Hepatocyte (in vitro differentiated cells): ENCODE measurements around the gene ARG1. TPM values are rescaled to one million over a fixed set of nuclear protein-coding genes. Genes with fewer than 3 reads are reported as not detected.

Experiments
- DNase-seq: peaks from one replicate; pipeline ENCODE4 v3.0.0-alpha.2; 2016; ENCODE audit warnings: low spot score
- H2AFZ ChIP-seq: fragments of 200-600 bp; sonication (generic); 2 replicates; pipeline ENCODE4 v1.6.0; 2016; ENCODE audit warnings: antibody characterized with exemption, mild to moderate bottlenecking
- H3K27ac ChIP-seq: fragments of 200-600 bp; sonication (generic); 2 replicates; pipeline ENCODE4 v1.5.1; 2016; ENCODE audit warnings: mild to moderate bottlenecking
- H3K27me3 ChIP-seq: fragments of 200-600 bp; sonication (generic); 2 replicates; pipeline ENCODE4 v1.6.1; 2016
- H3K36me3 ChIP-seq: fragments of 200-600 bp; sonication (generic); replicated peaks from 2 replicates; pipeline ENCODE4 v1.5.1; 2016; ENCODE audit warnings: low read depth; ENCODE audit not compliant: insufficient read depth
- H3K4me1 ChIP-seq: fragments of 200-600 bp; sonication (generic); 2 replicates; pipeline ENCODE4 v1.5.1; 2016; ENCODE audit warnings: mild to moderate bottlenecking, moderate library complexity; ENCODE audit not compliant: insufficient read depth
- H3K4me2 ChIP-seq: fragments of 200-600 bp; sonication (generic); 2 replicates; pipeline ENCODE4 v1.6.0; 2016
- H3K4me3 ChIP-seq: fragments of 200-600 bp; sonication (generic); 2 replicates; pipeline ENCODE4 v1.5.1; 2016; ENCODE audit warnings: mild to moderate bottlenecking
- H3K79me2 ChIP-seq: fragments of 200-600 bp; sonication (generic); 2 replicates; pipeline ENCODE4 v1.6.0; 2017; ENCODE audit warnings: mild to moderate bottlenecking
- H3K9me2 ChIP-seq: fragments of 200-600 bp; sonication (generic); replicated peaks from 2 replicates; pipeline ENCODE4 v1.6.0; 2017; ENCODE audit warnings: mild to moderate bottlenecking; ENCODE audit not compliant: insufficient read depth
- H3K9me3 ChIP-seq: fragments of 200-600 bp; sonication (generic); 2 replicates; pipeline ENCODE4 v1.5.1; 2016; ENCODE audit warnings: low read depth, mild to moderate bottlenecking
- H4K20me1 ChIP-seq: fragments of 200-600 bp; sonication (generic); 2 replicates; pipeline ENCODE4 v1.6.0; 2016; ENCODE audit warnings: mild to moderate bottlenecking; ENCODE audit not compliant: insufficient read depth, poor library complexity, severe bottlenecking
- CTCF ChIP-seq: fragments of 200-600 bp; sonication (generic); IDR thresholded peaks from 2 replicates; pipeline ENCODE4 v1.5.1; 2016; ENCODE audit warnings: antibody characterized with exemption, mild to moderate bottlenecking; ENCODE audit not compliant: poor library complexity
- EZH2 ChIP-seq: fragments of 200-600 bp; sonication (generic); IDR thresholded peaks from 2 replicates; pipeline ENCODE4 v1.6.1; 2016; ENCODE audit warnings: antibody characterized with exemption, mild to moderate bottlenecking, borderline replicate concordance
- EZH2phosphoT487 ChIP-seq: fragments of 200-600 bp; sonication (generic); IDR thresholded peaks from one replicate; pipeline ENCODE4 v1.6.1; 2018; ENCODE audit warnings: antibody characterized with exemption, mild to moderate bottlenecking, low read depth, moderate library complexity; ENCODE audit not compliant: unreplicated experiment, severe bottlenecking
- WGBS: methylation state at CpG from one replicate; pipeline ENCODE4 v1.1.6; 2016; ENCODE audit warnings: low lambda C conversion rate; ENCODE audit errors: missing lambda C conversion rate; 5-methylcytosine and 5-hydroxymethylcytosine counted together
- polyA plus RNA-seq: library from polyadenylated mRNA; unstranded; fragments of >200 nt; fragmentation: Nextera tagmentation; extraction: Ambion mirVana; gene quantifications from 2 replicates; pipeline ENCODE4 v1.2.1, GENCODE V29; 2016
- total RNA-seq: library from RNA; depleted of rRNA; stranded (reverse); fragments of >200 nt; gene quantifications from 2 replicates; pipeline ENCODE4 v1.2.3, GENCODE V29; 2014

Gene ARG1
- total and polyA plus RNA-seq, 2 experiments from 2014 or later, result 81.4 to 107 TPM

DNA sequence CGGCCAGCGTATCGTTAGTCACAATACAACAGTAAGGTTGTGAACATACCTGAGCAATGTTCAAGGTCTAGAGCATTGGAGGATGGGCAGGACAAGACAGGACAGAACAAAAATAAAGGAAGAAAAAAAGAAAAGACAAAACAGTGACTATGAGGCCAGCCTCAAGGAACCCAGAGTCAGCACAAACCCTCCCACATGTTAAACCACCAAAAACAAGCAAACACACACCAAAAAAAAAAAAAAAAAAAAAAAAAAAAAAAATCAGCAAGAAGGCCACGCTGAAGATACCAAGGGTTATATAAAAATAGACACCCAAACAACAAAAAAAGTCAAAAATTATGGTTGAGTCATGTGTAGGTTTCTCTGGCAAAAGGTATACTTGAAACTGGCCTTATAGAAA lies 42.2 kb downstream of the ARG1 start:
- H3K9me3 ChIP-seq, result no peaks in the 10 kb centered on the region
- no peaks in the 10 kb centered on the region for H3K9me2 ChIP-seq
- H4K20me1 ChIP-seq, result no peaks in the 10 kb centered on the region
- WGBS, result 100% methylated on average over 4 of the region's 4 CpGs
- H3K36me3 ChIP-seq, result no peaks in the 10 kb centered on the region
- DNase-seq, result no peak
- no peak overlapping the region for H3K4me2 ChIP-seq
- H2AFZ ChIP-seq, result no peak overlapping the region
- no peak for TF ChIP-seq EZH2
- no peak for TF ChIP-seq CTCF
- no peak for TF ChIP-seq EZH2phosphoT487
- H3K79me2 ChIP-seq, result no peaks in the 10 kb centered on the region
- H3K4me1 ChIP-seq, result no peaks in the 10 kb centered on the region
- H3K27me3 ChIP-seq, result no peaks in the 10 kb centered on the region
- H3K4me3 ChIP-seq, result no peak overlapping the region
- H3K27ac ChIP-seq, result no peak overlapping the region

GRCh38 chr6:131627724-131628682 lies 55.0 kb downstream of the ARG1 start, which contains the start of gene MED23:
TSS of gene MED23 (minus strand) at chr6:131628242. CDS start at chr6:131628049, 193 bp downstream.
- peak within 1 kb of the TSS; percentile 86 for H2AFZ ChIP-seq
- no peaks in the 10 kb centered on the region for H4K20me1 ChIP-seq
- WGBS, result 2% methylated on average over 50 of the region's 53 CpGs
- H3K4me1 ChIP-seq, result peaks cover 7% of the 10 kb centered on the region
- no peaks in the 10 kb centered on the region for H3K27me3 ChIP-seq
- DNase-seq, result peak; percentile 97
- H3K4me2 ChIP-seq, result peak within 1 kb of the TSS; percentile 78
- no peaks in the 10 kb centered on the region for H3K9me2 ChIP-seq
- no peaks in the 10 kb centered on the region for H3K9me3 ChIP-seq
- peaks cover 23% of the 10 kb centered on the region for H3K79me2 ChIP-seq
- H3K27ac ChIP-seq, result peak within 1 kb of the TSS; percentile 84
- peak within 1 kb of the TSS; percentile 65 for H3K4me3 ChIP-seq
- H3K36me3 ChIP-seq, result no peaks in the 10 kb centered on the region
- peak; percentile 99 for TF ChIP-seq CTCF
- TF ChIP-seq EZH2phosphoT487, result no peak

GRCh38 chr6:131628726-131629125 lies 55.7 kb downstream of the ARG1 start:
- H3K27ac ChIP-seq, result no peak overlapping the region
- H3K79me2 ChIP-seq, result peaks cover 23% of the 10 kb centered on the region
- H3K9me3 ChIP-seq, result no peaks in the 10 kb centered on the region
- H4K20me1 ChIP-seq, result no peaks in the 10 kb centered on the region
- peaks cover 7% of the 10 kb centered on the region for H3K4me1 ChIP-seq
- peak overlapping the region; percentile 78 for H3K4me2 ChIP-seq
- peak overlapping the region; percentile 11 for H3K4me3 ChIP-seq
- no peaks in the 10 kb centered on the region for H3K36me3 ChIP-seq
- WGBS, result 75% methylated on average over 1 of the region's 1 CpG
- no peaks in the 10 kb centered on the region for H3K27me3 ChIP-seq
- H3K9me2 ChIP-seq, result no peaks in the 10 kb centered on the region
- TF ChIP-seq EZH2phosphoT487 (no peak), EZH2 (no peak), CTCF (no peak)
- no peak for DNase-seq
- peak overlapping the region; percentile 82 for H2AFZ ChIP-seq
